HG02938 (cell line): ENCODE measurements around the gene DSTYK.
A peak's percentile ranks its signal among the peaks of the same experiment; 100 is the strongest.

Source experiments
- ATAC-seq: cut with Tn5 transposase; IDR thresholded peaks from one replicate; pipeline ENCODE4 v1.9.1; 2021; ENCODE audit warnings: mild to moderate bottlenecking, moderate library complexity; ENCODE audit not compliant: unreplicated experiment

DSTYK gene

GRCh38 chr1:205211169-205211838 is at the start of gene DSTYK:
DSTYK (minus strand) TSS chr1:205211702; CDS start chr1:205211535, 167 bp downstream.
- ATAC-seq, result peak; percentile 78

GRCh38 chr1:205259998-205260397 is 48.5 kb upstream of the DSTYK start:
- ATAC-seq, result no peak

- ATAC-seq, result no peak
Observed at GRCh38 chr1:205259324-205259832, 47.9 kb upstream of the DSTYK start.

GRCh38 chr1:205258719-205259118 is 47.2 kb upstream of the DSTYK start:
- no peak for ATAC-seq

GRCh38 chr1:205258261-205258691 is 46.8 kb upstream of the DSTYK start:
- ATAC-seq, result no peak

DNA sequence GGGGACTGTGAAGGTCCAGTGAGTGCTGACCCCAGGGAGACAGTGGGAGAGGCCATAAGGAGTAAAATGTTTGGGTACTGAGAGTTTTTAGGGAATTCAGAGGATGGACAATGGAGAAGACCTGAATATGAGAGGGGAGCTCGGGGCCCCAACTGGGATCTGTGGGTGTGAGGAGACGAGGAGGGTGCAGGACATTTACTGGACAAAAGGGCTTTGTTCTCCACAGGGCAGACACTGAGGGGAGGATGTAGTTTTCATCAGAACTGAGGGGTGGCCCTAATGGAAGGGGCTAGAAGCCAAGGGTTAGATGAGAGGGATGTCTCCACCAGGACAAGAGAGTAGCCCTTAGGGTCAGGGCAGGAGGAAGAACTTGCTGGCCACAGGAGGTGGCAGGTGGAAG is 46.2 kb upstream of the DSTYK start:
- no peak for ATAC-seq

DNA sequence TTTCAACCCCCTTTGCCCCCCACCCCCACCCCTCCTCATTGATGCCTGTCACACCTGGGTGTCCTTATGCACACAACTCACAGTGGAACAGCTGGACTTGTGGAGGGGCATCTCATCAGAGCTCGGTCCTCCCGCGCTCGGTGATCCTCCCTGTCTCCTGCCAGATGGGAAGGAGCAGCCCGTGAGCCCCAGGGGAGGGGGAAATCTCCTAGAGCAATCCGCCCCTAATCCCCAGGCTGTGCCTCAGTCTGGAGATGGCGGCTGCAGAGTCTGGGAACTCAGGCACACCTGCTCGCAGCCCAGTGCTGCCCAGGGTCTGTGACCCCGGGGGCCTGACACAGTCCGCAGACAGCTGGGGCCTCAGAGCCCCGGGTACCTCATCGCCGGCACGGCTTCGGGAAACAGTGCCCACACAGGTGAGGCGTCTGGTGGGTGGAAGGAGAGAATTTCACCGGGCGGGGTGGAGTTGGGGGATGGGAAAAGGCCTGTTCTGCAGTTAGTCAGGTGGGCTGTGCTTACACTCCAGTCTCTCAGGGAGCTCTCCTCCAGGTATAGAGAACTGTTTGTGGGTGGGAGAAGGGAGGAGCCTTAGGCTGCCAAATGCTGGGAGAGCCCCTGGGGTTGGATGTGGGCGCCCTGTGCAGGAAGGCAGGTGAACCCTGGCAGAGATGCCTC is 45.6 kb upstream of the DSTYK start:
- ATAC-seq, result no peak

GRCh38 chr1:205255941-205256780 is 44.7 kb upstream of the DSTYK start:
- no peak for ATAC-seq

- ATAC-seq, result no peak
Observed at GRCh38 chr1:205251576-205251975, 40.1 kb upstream of the DSTYK start.

DNA sequence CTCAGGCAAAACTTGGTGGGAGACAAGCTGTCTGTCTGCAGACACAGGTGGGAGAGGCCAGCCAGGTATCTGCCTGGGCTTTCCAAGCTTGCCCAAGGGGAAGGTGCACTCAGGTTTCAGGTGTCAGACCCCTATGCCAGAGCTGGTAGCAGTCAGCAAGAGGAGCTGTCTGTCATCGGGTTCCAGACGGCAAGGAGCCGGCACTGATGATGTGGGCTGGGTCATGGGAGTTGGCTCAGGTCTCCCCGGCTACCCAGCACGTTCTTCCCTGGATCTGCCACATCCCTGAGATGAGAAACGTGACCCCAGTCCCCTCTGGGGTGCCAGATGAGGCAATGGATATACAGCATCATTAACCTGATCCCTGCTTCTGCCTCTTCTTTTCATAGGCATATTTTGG is 39.2 kb upstream of the DSTYK start:
- no peak for ATAC-seq

DNA sequence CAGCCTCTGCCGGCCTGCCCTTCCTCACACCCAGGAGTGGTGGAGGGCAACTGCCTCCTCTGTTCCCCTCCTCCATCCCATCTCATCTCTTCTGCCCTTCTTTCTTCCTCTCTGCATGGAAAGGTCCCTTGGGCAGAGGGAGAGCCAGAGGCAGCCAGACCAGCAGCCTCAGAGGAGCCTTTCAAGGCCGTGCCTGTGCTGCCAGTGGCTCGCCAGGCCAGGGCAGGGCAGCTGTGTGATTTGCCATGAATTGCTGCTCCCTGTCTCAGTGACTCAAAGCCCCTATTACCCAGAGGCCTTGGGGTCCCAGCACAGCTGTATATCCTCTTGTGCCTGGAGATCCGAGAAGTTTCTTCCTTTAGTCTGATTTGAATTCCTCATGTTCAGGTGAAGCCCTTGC is 38.1 kb upstream of the DSTYK start:
- no peak for ATAC-seq

DNA sequence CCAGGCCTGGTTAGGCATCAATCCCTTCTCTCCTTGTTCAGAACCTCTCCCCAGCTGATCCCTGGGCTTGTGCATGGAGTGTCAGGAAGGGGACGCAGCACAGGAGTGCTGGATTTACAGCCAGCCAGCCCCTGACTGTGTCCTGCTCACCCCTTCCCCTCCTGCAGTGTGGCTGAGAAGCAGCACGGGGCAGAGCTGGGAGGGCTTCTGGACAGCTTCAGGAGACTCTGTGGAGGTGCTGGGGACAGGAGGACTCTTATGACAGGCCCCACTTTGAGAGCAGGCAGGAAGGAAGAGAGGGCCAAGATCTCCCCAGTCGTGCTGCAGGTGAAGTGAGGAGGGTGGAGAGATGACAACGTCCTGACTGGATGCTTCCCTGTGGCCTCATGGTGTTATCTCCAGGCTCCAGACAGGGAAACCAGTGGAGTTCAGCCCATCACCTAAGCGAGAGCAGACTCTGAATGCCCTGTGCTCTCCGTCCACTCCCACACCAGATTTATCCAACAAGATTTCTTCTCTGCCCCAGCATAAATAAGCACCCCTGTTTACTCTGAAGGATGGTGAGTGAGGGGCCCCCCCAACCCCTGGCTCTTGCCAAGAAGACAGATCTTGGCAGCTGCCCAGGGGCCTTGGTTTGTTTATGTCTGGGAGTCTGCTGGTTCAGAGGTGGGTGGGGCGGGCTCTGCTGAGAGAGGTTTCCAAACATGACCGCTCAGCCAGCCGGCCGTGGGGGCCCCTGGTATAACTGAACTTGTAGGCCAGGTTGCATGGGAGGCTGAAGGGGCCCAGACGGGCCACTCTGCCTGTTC is 37.5 kb upstream of the DSTYK start:
- no peak for ATAC-seq

DNA sequence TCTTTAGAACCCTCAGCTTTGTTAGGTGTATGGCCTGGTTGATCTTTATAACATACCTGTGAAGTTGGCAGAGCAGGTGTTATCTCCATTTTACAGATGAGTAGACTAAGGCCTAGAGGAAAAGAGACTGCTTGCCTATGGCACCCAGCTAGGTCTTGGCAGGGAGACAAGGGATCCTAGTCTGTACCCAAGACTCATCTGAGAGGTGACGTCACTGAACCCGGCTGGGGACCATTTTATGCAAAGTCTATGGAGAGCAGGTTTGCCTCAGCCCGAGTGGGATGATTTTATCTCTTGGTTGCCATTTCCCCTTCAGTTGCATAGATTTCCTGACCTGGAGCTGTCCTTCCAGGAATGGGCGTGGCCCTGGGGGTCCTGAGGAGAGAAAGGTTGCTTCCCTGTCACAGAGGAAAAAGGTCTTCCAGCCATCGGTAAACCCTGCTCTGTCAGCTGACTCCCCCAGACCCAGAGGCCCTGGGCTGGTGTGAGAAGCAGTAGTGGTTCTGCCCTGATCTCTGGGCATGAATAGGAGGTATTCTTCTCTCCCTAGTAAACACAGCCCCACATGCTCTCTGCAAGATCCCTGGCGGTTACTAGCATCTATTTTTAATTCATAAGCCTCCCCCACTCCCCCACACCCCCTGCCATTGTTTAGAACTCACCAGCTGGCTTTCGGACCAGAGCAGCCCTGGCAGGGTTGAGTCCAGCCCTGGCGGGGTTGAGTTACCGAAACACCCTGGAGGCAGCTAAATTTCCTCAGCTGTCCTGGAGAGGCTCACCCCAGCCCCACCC is 35.8 kb upstream of the DSTYK start:
- ATAC-seq, result no peak

GRCh38 chr1:205246351-205247119 is 35.0 kb upstream of the DSTYK start:
- ATAC-seq, result no peak

DNA sequence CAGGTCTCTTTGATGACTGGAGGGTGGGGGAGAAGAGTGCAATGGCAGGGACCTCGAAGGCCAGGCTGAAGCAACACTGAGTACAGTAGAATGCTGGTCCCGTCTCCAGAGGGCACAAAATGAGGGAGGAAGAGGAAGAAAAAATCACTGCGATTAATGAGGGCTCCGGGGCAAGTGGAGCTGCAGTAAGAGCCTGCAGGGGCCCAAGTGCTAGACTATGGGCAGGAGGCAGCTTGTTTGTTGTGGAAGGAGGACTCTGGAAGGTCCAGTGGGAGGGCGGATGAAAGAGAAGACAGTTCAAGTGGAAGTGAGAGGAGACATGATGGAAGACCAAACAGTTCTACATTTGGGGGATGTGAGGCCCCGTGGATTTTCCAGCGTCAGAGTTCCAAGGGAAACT is 33.6 kb upstream of the DSTYK start:
- no peak for ATAC-seq

DNA sequence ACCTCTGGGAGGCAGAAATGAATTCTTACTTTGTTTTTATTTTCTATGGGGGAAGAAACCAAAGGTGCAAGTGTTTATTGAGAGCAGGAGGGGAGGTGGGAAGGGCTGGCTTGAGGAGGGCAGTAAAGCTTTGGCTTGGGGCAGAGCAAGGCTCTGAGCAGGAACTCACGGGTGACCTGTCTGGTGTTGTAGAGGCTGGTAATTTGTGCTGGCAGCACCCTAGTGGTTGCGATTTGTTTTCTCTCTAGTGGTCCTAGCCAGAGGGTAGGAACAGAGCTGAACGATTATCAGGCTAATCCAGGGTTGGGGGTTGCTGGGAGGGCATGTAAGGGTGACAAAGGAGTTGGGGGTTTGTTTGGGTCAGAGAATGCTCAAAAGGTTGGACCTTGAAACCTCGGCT is 32.9 kb upstream of the DSTYK start:
- no peak for ATAC-seq

- ATAC-seq, result no peak
Observed at GRCh38 chr1:205243350-205244191, 32.1 kb upstream of the DSTYK start.

DNA sequence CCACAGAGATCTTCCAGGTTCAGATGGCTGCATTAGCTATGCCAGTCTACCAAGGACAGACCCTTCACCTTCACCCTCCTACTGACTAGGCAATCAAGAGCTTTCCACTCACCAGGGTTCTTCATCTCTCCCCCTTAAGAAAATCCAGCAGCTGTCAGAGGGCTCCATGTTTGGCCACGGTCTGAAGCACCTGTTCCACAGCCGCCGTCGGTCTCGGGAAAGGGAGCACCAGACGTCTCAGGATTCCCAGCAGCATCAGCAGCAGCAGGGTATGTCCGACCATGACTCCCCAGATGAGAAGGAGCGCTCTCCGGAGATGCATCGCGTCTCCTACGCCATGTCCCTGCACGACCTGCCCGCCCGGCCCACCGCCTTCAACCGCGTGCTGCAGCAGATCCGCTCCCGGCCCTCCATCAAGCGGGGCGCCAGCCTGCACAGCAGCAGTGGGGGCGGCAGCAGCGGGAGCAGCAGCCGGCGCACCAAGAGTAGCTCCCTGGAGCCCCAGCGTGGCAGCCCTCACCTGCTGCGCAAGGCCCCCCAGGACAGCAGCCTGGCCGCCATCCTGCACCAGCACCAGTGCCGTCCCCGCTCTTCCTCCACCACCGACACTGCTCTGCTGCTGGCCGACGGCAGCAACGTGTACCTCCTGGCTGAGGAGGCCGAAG is 30.0 kb upstream of the DSTYK start:
- no peak for ATAC-seq
